GM21786 (cell line): Measurements from ENCODE around the gene ATP6V1A.

Source experiments
- ATAC-seq: cut with Tn5 transposase; IDR thresholded peaks from one replicate; pipeline ENCODE4 v1.9.1; 2021; ENCODE audit not compliant: unreplicated experiment

The ATP6V1A gene

DNA sequence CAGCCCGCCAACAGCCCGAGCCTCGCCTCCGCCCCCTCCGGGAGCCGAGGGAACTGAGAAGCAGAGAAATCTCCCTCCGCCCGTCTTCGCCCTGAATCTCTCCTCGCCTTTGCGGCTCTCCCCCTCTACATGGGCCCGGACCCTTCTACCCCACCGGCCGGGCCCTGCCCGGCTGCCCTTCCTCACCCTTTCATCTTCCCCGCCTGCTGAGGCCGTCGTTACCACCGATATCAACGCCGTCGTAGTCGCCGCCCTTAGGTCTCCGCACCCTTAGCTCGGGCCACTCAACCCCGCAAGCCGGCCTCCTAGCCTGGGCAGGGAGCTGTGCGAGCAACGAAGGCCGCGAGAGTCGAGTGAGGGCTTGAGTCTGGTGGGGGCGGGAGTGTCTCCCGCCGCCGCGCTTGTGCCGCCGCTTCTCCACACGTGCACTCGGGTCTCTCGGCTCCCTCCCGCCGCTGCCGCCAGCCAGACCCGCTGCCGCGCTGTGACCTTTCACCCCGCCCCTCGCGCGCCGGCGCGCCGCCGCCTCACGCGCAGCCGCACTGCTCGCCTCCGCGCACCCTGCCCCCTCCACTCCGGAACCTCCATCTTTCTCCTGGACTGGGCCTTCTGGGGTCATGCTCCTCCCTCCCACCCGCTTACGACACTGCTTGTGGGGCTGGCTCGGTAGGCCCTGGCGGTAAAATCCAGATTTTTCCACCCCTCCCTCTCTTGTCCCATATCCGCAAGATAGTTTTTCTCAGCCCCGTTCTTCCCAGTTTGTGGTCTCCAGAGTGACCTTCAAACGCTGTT, 883 bp upstream of the ATP6V1A start, which contains the start of gene NAA50:
Gene NAA50, minus strand, starts transcription at position 494 of the 792 bp plus-strand sequence. Its CDS starts 300 bp downstream, at position 194.
- ATAC-seq, result peak; percentile 36

DNA sequence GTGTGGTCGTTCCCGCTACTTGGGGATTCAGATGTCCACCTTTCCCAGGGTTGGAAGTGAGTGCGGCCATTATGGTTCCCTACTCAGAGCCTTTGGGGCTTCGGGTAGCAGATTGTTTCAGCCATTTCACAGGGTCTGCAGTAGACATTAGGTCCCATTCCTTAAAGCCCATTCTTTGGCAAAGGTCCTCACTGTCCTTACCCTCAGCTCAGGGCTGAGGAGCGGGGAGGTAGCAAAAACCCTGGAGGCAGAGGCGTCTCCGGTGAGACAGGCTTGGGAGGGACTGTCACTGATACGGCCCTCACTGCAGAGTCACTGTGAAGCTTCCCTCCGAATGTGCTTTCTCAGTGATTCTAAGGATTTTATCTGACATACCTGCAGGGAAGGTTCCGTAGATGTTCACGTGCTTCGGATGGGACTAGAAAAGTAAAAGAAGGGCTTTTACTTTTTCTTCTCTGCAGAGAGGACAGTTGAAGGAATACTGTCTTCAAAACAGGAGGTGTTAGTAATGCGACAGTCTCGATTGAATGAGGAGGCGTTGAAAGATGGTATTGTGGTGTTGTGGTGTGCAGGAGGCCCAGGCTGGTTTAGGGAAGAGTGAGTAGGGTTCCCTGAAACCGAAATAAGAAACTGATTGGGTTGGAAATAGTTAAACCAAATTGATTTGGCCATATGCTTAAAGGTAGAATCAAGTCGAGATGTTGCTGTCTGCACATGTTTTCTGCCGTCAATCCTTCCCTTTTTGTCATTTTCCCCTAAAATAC, 630 bp downstream of the ATP6V1A start:
- ATAC-seq, result no peak

DNA sequence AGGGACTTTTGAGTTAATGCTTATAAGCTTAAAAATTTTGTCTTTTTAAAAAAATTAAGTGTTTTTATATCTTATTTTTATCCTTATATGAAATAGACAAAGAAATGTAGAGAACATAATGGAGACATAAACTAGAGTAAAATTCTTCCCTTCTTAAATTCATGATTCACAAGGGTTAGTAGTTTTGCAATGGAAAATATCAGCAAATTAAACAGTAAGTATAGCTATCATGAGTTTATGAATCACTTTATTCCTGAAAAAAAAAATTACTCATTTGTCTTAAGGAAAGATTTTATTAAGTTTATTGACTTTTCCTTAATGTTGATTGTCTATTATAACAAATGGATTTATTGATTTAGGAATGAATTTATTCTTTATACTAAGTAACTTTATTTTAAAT, 4.3 kb downstream of the ATP6V1A start:
- ATAC-seq, result no peak

DNA sequence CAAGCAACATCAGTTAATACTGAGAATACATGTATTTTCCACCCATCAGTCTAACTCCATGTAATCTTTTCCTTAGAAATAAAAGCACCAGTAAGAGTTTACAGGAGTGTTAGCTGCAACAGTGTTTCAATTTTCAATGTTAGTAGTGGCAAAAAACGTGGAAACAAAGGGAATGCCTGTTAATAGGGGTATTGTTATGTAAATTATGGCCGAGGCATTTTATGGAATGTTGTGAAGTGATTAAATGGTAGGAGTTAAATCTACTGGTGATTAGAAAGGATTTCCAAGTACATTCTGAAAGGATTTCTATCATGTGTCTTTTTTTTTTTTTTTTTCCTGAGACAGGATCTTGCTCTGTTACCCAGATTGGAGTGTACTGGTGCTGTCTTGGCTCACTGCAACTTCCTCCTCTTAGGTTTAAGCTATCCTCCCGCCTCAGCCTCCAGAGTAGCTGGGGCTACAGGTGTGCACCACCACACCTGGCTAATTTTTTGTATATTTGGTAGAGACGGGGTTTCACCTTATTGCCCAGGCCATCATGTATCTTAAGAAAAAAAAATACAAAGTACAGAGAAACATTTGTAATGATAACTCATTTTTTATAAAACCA, 6.6 kb downstream of the ATP6V1A start:
- no peak for ATAC-seq

DNA sequence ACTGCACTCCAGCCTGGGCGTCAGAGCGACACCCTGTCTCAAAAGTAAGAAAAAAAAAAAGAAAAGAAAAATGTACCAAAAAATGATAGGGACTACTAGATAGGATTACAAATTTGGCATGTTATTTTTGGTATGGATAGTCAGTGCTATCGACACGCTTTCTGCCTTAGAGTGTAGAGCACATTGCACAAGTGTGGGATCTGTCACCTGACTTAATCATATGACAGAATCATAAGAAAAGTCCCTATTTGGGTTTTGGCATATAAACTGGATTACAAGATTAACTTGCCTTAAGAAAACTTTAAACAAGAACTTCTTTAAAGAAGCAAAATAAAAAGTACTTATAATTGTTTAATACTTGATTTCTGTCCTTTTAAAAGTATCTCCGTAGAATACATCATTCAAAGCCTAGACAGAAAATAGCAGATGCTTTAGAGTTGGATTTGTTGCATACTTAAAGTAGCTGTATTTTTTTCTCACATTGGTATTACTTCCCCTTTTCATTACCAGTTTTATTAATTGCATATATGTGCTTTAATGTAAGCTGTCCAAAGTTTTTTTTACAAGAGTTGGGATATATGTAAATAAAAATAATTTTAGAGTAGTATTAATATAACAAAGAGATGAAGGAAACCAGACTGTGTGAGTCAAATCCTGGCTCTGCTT, 7.8 kb downstream of the ATP6V1A start:
- ATAC-seq, result no peak

DNA sequence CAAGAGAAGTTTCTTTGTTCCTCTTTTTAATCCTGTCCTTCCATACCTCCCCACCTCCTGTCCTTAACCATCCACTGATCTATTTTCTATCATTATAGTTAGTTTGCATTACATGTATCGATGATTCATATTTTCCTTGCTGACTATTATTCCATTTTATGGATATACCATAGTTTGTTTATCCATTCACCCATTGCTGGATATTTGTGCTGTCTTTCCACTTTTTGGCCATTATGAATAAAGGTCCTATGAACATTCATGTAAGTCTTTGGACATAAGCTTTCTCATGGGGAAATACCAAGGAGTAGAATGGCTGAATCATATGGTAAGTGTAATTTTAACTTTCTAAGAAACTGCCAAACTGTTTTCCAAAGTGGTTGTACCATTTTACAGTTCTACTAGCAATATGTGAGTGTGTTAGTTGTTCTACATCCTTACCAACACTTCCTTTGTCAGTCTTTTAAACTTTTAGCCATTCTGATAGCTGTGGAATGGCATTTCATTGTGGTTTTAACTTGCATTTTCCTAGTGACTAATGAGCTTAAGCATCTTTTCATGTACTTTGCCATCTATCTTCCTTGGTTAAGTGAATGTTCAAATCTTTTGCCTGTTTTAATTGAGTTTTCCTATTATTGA, 11.7 kb downstream of the ATP6V1A start:
- no peak for ATAC-seq

DNA sequence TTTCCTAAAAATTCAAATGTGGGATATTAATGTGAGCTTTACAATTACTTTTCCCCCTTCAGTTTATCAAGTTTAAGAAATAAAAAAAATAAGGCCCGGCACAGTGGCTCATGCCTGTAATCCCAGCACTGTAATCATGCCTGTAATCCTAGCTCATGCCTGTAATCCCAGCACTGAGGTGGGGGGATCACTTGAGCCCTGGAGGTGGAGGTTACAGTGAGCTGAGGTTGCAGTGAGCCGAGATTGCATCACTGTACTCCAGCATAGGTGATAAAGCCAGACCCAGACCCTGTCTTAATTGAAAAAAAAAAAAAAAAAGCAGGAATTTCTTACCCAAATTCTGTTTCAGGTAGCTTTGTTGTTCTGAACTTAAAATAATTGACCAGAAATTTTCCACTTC, 17.9 kb downstream of the ATP6V1A start:
- ATAC-seq, result no peak

DNA sequence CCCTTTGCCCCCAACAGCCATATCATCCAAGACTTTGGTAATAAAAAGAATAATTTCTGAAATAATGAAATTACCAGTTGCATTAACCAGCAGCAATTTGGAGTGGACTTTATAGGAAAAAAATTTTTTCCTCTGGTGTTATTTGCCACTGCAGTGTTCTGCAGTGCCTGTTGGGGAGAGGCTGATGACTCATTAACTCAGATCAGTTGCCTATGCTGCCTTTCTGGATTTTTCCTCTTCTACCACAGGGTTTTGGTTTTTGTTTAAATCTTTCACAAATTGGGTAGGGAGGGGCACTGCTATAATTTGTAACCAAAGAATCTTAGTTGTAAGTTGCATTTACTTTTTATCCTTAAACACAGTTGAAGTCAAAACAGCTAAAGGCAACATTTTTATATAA, 22.7 kb downstream of the ATP6V1A start:
- peak; percentile 81 for ATAC-seq

DNA sequence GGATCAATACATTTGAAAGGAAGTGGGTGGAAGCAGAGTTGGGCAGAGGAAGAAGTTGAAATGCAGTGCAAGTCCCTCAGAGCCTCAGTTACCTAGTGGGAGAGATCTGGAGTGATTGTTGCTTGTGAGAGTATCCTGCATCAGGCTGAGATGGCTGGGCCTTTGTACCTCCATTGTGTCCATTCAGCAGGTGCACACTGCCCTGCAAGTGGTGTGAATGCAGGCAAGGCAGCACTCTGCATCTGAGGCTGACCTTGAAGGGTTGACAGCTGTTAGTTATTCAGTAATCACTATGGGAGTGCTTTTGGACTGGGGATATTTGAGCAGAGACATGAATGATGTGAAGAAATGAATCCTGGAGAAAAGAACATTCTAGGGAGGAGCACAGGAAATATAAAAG, 25.2 kb downstream of the ATP6V1A start:
- no peak for ATAC-seq

DNA sequence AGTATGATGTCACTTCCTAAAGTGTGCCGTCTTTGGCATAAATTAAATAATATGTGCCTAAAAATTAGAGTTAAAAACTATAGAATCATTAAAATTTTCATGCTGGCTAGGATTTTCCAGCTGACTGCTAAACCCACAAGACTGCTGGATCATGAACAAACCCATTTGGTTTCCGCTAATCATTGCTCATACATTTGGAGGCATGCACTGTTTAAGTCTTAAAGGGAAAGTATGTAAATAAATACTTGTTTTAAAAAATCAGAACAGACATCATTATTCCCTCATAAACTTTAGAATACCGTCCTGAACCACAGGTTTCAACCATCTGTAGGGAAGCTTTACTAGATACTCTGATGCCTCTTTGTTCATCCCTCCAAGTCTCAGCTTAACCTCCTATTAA, 26.5 kb downstream of the ATP6V1A start:
- no peak for ATAC-seq

DNA sequence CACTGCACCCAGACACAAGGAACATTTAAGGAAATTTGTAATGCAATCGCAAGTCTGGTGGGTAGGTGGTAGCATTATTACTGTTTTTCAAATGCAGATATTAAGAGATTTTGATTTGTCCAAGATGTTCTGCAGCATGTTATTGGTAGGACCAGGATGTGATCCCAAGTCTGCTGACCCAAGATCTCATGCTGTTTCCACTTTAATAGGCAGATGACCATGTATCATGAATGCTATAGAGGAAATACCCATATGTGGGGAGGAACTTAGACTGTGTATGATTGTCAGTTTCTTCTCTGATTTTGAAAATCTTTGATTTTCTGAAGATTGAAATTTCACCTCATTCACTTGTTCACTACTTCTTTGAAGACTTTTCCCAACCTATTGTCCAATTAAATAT, 28.7 kb downstream of the ATP6V1A start:
- ATAC-seq, result no peak

DNA sequence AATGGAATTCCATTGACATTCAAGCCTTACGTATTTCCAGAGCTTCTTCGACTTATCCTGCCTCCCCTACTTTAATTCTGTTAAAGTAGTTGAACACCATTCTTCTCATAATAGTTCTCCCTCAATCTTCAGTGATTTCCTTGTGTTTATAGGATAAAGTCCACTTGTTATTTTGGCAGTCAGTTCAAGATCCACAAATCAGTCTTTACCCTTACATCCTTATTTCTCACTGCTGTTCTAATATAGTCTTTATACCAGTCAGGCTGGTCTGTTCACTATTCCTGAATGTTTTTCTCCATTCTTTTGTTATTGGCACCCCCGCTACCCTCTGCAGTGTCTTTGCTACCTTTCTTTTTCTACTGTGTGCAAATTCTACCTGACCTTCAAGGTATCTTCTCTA, 29.7 kb downstream of the ATP6V1A start:
- no peak for ATAC-seq

DNA sequence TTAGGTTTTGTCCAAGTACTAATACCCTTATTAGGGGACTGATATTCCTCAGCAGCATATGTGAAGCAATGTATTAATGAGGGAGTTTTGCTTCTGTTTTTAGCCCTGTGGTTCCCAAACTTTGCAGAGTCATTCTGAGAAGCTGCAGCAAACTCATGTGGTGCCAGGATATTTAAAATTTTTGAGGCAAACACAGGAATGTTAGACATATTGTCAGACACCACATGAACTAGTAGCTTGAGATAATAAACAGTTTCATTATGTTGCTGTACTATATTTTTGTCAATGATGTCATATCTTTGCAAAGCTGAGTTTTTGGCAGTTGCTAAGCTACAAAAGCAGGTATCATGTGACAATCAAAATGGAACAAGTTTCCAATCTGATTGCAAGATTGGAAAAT, 36.6 kb downstream of the ATP6V1A start:
- ATAC-seq, result peak; percentile 71

DNA sequence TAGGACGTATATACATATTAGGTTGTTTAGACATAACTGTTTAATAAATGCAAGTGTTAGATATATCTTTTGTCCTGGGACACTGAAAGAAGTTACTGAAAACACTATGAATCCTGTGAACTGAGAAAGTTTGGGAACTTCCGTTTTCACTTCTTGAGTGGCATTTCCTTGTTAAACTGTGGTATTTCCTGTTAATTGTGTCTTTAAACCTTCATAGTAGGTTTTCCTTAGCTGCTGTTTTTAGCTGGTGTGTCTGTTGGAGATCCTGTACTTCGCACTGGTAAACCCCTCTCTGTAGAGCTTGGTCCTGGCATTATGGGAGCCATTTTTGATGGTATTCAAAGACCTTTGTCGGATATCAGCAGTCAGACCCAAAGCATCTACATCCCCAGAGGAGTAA, 37.1 kb downstream of the ATP6V1A start:
- no peak for ATAC-seq

DNA sequence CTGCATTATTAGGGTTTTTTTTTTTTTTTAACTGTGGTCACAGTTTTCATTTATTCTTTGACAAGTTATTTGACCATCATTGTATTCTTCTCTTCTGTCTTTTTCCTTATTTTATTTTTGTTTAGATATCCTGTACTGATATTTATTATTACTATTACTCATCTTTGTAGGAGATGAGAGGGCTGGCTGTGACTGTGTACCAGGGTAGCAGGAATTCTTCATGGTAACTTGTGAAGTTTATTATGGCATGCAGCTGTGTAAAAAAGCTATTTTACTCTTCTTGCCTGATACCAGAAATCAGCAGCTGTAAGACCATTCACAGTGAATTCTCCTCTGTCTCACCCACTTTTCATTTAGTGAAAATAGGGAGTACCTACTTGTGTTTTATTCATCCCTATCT, 44.5 kb downstream of the ATP6V1A start:
- no peak for ATAC-seq

DNA sequence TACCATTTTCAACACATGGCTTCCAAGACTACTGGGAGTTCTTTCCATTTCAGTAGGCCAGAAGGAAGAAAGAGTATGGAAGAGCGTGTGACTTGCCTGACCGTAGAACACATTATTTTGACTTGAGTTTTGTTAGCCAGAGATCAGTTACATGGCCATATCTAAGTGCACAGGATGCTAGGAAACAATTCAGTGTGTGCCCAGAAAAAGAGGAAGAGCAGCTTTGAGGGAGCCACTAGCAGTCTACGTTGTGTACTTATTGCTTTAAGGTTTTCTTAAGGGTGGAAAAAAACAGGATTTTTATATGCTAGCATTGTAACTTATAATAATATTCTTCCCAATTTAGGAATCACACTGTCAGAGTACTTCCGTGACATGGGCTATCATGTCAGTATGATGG, 47.7 kb downstream of the ATP6V1A start:
- no peak for ATAC-seq

DNA sequence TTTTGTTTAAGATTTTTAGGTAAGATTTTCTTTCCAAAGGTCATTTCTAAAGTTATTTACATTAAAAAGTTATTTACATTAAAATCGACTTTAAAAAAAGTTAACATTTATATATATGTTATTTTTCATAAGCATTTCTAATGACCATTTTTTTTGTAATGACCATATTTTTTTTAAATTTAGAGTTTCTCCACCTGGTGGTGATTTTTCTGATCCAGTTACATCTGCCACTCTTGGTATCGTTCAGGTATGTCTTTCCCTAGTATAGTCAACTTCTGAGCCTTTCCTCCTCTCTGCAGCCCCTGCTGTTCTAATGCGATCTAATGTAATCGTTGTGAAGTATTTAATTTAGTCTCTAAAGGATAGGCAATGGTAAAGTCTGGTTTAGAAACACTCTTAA, 48.9 kb downstream of the ATP6V1A start:
- ATAC-seq, result no peak

DNA sequence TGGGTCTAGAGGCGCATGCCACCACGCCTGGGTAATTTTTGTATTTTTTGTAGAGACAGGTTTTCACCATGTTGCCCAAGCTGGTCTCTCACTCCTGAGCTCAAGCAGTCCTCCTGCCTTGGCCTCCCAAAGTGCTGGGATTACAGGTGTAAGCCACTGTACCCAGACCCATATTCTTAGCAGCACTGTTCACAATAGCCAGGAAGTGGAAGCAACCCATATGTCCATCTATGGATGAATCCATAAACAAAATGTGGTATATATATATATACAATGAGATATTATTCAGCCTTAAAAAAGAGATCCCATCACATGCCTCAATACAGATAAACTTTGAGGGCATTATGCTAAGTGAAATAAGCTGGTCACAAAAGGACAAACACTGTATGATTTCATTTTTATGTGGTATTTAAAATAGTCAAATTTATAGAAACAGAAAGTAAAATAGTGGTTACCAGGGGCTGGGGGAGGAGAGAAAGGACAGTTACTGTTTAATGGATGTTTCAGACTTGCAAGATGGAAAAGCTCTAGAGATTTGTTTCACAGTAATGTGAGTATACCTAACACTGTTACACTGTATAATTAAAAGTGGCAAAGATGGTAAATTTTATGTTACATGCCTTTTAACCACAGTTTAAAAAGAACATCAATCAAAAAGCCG, 56.1 kb downstream of the ATP6V1A start:
- ATAC-seq, result peak; percentile 74

DNA sequence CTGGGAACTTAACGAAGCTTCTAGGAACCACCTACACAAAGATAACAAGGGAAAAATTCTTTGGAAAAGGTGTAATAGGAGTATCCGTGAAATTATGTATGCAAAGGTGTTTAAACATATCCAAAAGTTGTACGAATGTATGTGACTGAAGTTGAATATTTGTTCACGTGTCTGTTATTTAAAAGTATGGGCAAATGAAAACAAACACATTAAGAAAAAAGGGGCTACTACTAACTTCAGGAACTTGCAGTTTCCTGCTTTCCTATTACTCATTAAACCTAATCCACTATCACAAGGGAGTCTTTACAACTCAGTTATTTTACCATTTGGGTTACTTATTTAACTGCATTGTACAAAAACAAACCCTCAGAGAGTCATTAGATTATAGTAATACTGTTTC, 57.8 kb downstream of the ATP6V1A start:
- no peak for ATAC-seq

DNA sequence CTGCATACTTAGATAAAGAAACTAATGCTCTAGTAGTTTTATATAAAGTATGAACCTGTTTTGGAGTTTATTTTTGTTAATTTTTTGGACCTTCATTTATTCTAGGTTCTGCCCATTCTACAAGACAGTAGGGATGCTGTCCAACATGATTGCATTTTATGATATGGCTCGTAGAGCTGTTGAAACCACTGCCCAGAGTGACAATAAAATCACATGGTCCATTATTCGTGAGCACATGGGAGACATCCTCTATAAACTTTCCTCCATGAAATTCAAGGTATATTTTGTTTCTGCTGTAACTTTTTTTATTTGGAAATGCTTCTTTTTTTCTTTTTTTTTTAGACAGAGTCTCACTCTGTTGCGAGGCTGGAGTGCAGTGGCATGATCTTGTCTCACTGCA, 58.4 kb downstream of the ATP6V1A start:
- no peak for ATAC-seq
